Colonic mucosa (tissue), 4 donors: ENCODE data around the gene KIF3A. TPM values are rescaled to one million over a fixed set of nuclear protein-coding genes. Genes with fewer than 3 reads are reported as not detected.

Source experiments
- DNase-seq: peaks from one replicate; pipeline ENCODE4 v3.0.0-alpha.2; 2020
- H3K27ac ChIP-seq: fragments of 200-600 bp; one replicate; pipeline ENCODE4 v1.8.0; 2021
- H3K27me3 ChIP-seq: fragments of 200-600 bp; one replicate; pipeline ENCODE4 v1.8.0; 2021
- H3K36me3 ChIP-seq: fragments of 200-600 bp; one replicate; pipeline ENCODE4 v1.8.0; 2021
- H3K4me1 ChIP-seq: fragments of 200-600 bp; one replicate; pipeline ENCODE4 v1.8.0; 2021; ENCODE audit warnings: mild to moderate bottlenecking
- H3K4me3 ChIP-seq: fragments of 200-600 bp; one replicate; pipeline ENCODE4 v1.8.0; 2021
- H3K9ac ChIP-seq, 2 donors: one replicate each; pipeline ENCODE4 v1.7.0; 2013; ENCODE audit warnings: control low read depth in 2 of 2, low read depth in 2 of 2, low read length in 2 of 2
- H3K9me3 ChIP-seq: fragments of 200-600 bp; one replicate; pipeline ENCODE4 v1.8.0; 2021
- CTCF ChIP-seq: fragments of 200-600 bp; IDR thresholded peaks from one replicate; pipeline ENCODE4 v1.8.0; 2022; ENCODE audit warnings: antibody characterized with exemption, mild to moderate bottlenecking
- intact Hi-C: fragments of 100-400 bp; cut with DNase I; formaldehyde crosslinking; loops from one replicate; pipeline ENCODE4 v1.14.1; 2022
- total RNA-seq, 2 donors: library from RNA; stranded (reverse); fragmentation: NEBNext Ultra II Directional in 1 of 2; extraction: Animal tissue kit (Norgen Biotek cat#: 25700) in 1 of 2; gene quantifications; one replicate each; pipeline ENCODE4 v1.2.1, GENCODE V29; 2021
- donor health status: healthy.
- donor health status: DM: no; HTN: no; CAD: no.
- donor health status: DM: no; HTN: no; CAD: no.

The KIF3A gene
- total RNA-seq, 2 donors from 2014 or later: 4.0 to 5.2 TPM

- H3K9me3 ChIP-seq: no peaks in the 10 kb centered on the region
- H3K9ac ChIP-seq: no peak overlapping the region
- no peak for TF ChIP-seq CTCF
- H3K4me3 ChIP-seq: no peak overlapping the region
- no peak overlapping the region for H3K27ac ChIP-seq
- H3K36me3 ChIP-seq: no peaks in the 10 kb centered on the region
- H3K27me3 ChIP-seq: no peaks in the 10 kb centered on the region
- DNase-seq: no peak
- intact Hi-C loops: no loop called here
- H3K4me1 ChIP-seq: peaks cover 7% of the 10 kb centered on the region
Observed at GRCh38 chr5:132770476-132771159, 33.3 kb upstream of the KIF3A start.

- no peaks in the 10 kb centered on the region for H3K27me3 ChIP-seq
- H3K36me3 ChIP-seq: no peaks in the 10 kb centered on the region
- no peaks in the 10 kb centered on the region for H3K9me3 ChIP-seq
- no peaks in the 10 kb centered on the region for H3K4me1 ChIP-seq
- no peak overlapping the region for H3K9ac ChIP-seq
- H3K27ac ChIP-seq: no peak overlapping the region
- no peak for TF ChIP-seq CTCF
- H3K4me3 ChIP-seq: no peak overlapping the region
- DNase-seq: no peak
- intact Hi-C loops: no loop called here
Observed at GRCh38 chr5:132768485-132768868, 31.1 kb upstream of the KIF3A start.

- Histone ChIP-seq H3K9me3 (no peaks in the 10 kb centered on the region), H3K36me3 (no peaks in the 10 kb centered on the region), H3K27me3 (no peaks in the 10 kb centered on the region), H3K4me1 (no peaks in the 10 kb centered on the region), H3K27ac (no peak overlapping the region), H3K9ac (no peak overlapping the region), H3K4me3 (no peak overlapping the region)
- intact Hi-C loops: no loop called here
- no peak for TF ChIP-seq CTCF
- DNase-seq: no peak
Observed at GRCh38 chr5:132767150-132767549, 29.8 kb upstream of the KIF3A start.

- intact Hi-C loops: no loop called here
- no peak overlapping the region for H3K9ac ChIP-seq
- no peaks in the 10 kb centered on the region for H3K27me3 ChIP-seq
- no peak overlapping the region for H3K27ac ChIP-seq
- no peaks in the 10 kb centered on the region for H3K9me3 ChIP-seq
- no peaks in the 10 kb centered on the region for H3K36me3 ChIP-seq
- no peak for TF ChIP-seq CTCF
- no peaks in the 10 kb centered on the region for H3K4me1 ChIP-seq
- DNase-seq: no peak
- H3K4me3 ChIP-seq: no peak overlapping the region
Observed at GRCh38 chr5:132766806-132767055, 29.4 kb upstream of the KIF3A start.

GRCh38 chr5:132766020-132766805 is 28.9 kb upstream of the KIF3A start:
- Histone ChIP-seq H3K36me3 (no peaks in the 10 kb centered on the region), H3K4me3 (no peak overlapping the region), H3K4me1 (no peaks in the 10 kb centered on the region), H3K9ac (no peak overlapping the region), H3K27ac (no peak overlapping the region), H3K9me3 (no peaks in the 10 kb centered on the region), H3K27me3 (no peaks in the 10 kb centered on the region)
- no peak for TF ChIP-seq CTCF
- no peak for DNase-seq
- intact Hi-C loops: no loop called here
